HG03460 (cell line): ENCODE results near the gene PRKACA.
"Not testable (repeated sequence)": the region's sequence is repeated elsewhere in the genome, so short reads cannot be mapped to it uniquely, and the experiment has no call there.

ENCODE experiments used
- ATAC-seq: cut with Tn5 transposase; IDR thresholded peaks from one replicate; pipeline ENCODE4 v1.9.1; 2021; ENCODE audit not compliant: unreplicated experiment

The PRKACA gene

DNA sequence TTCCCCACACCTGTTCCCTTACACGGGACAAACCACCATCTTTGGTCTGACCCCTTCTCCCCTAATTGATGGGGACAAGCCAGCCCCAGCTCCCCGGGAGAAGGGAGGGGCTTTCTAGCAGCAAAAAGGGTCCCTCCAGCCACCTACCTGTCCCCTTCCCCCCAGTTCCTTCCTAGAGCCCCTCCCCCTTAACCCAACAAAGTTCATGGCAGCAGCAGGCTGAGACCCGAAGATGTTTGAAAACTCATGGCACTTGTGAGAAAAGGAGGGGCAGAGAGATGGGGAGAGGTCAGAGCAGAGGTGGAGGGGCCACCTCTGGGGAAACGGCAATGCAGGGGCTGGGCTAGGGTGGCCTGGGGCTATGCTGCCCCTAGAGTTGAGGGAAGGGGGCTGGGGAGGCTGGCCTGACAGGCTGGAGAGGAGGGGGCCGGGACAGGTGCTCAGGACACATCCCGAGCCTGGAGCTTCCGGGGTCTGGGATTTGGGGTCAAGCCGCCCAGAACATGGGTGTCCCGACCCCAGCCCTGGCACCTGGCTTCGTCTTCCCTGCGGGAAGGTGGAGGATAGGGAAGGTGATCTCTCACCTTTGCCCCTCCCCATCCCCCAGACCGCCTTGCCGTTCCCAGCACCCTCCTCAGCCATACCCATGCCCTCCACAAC lies 31.3 kb upstream of the PRKACA start:
- ATAC-seq, result no peak

DNA sequence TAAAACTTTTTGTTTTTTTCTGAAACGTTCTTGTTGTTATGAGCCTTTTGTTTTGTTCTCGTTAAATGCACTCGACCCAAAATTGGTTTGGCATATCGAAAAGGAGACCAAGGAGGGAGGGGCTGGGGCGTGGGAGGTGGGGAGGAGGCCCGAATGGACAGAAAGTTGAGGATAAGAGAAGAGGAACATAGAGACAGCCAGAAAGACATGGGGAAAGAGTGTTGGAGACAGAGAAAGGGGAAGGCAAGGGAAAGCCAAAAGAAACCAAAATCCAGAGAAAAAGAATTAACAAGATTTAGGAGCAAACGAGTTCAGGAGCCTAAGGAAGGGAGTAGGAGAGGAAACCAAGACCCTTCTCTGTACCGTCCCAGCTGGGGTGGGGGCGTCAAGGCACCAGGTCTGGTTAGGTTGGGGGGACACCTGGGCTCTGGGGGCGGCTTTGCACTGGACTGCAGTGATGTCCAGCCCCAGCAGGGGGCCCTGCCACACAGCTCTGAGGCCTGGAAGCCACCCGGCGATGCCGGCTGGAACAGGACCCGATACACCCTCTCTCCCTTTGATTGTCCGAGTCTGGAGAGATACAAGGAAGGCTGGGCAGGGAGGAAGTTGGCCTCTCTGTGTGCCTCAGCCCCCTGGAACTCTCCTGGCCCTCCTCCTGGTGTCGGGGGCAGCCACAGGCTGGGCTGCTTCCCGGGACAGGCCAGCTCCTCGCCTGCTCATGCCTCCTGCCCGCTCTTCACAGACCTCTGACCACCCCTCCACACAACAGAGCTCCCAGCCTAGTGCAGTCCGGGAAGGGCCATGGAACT lies 30.4 kb upstream of the PRKACA start:
- no peak for ATAC-seq

DNA sequence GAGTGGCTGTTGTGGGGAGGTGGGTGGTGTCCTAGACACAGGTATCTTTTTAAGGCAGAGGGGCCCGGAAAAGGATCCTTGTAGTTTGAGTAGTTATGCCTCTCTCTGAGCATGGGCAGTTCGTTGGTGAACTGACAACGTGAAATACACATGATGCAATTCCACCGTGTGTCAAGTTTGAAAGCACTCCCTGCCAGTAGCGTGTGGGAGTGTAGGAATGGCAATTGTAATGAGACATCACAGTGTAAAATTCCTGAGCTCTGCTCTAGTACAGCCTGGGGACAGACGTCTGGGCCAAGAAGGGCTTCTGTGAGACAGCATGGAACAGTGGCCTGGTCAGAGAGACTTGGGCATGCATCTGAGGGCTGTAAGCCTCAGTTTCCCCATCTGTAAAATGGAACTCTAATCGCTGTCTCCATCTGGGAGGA lies 29.2 kb upstream of the PRKACA start:
- ATAC-seq, result no peak

DNA sequence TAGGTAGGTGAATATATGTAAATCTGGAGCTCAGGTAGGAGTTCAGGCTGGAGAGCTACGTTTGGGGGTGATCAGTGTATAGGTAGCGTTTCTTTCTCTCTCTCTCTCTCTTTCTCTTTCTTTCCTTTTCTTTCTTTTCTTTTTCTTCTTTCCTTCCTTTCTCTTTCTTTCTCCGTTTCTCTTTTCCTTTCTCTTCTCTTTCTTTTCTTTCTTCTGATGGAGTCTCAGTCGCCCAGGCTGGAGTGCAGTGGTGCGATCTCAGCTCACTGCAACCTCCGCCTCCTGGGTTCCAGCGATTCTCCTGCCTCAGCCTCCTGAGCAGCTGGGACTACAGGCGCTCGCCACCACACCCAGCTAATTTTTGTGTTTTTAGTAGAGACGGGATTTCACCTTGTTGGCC lies 28.6 kb upstream of the PRKACA start:
- ATAC-seq, result not testable (repeated sequence)

DNA sequence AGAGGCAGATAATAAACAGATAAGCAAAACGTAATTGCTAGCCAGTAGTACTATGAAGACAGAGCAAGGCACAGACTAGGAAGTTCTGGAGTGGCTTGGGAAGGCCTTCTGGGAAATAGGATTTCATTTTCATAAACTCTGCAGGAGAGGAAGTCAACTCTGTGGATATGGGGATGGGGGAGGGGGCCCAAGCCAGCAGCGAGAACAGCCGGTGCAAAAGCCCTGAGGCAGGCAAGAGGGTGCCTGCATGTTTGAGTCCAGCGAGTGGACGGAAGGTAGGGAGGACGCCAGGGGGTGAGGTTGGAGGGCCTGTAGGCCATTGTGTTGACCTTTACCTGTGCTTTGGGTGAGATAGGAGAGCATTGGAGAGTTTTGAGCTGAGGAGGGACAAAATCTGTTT lies 27.8 kb upstream of the PRKACA start:
- no peak for ATAC-seq

DNA sequence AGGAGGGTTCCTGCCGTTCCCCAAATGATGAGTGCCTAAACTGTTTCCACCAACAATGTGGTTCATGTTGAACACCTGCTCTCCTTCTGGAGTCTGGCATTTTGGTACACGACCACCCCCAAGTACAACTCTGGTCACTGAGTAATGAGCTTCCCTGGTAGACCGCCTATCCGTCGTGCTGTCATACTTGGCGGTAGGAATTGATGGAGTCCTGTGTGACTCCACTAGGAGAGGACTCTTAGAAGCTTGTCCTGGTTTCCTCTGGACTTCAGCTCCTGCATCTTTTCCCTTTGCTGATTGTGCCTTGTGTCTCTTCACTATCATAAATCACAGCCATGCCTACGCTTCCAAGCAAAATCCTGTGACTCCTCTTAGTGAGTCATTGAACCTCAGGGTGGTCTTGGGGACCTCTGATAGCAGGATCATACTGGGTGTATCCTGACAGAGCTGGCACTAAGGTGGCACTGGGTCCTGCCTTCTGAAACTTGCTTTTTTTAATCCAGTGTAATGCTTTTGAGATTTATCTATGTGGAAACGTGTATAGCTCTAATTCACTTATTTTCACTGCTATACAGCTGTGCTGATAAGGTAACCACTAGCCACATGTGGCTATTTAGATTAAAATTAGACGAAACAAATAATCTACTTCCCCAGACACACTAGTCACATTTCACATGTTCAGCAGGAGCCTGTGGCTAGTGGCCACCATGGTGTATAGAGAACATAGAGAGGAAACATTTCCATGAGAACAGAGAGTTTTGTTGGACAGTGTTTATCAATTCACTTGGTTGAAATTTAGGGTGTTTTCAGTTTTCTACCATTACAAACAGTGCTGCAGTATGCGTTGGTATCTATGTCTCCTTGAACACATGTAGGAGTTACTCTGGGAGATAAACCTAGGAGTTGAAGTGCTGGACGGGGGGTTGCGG lies 25.0 kb upstream of the PRKACA start:
- ATAC-seq, result no peak

DNA sequence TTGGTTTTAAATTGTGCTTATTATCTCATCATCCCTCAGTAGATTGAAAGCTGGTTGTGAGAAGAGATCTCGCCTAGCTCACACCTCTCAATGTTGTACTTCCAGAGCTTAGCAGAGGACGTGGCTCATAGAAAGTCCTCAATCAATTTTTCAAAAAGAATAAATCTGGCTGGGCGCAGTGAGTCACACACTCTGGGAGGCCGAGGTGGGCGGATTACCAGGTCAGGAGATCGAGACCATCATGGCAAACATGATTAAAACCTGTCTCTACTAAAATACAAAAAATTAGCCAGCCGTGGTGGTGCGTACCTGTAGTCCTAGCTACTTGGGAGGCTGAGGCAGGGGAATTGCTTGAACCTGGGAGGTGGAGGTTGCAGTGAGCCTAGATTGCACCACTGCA lies 23.5 kb upstream of the PRKACA start:
- ATAC-seq, result no peak

DNA sequence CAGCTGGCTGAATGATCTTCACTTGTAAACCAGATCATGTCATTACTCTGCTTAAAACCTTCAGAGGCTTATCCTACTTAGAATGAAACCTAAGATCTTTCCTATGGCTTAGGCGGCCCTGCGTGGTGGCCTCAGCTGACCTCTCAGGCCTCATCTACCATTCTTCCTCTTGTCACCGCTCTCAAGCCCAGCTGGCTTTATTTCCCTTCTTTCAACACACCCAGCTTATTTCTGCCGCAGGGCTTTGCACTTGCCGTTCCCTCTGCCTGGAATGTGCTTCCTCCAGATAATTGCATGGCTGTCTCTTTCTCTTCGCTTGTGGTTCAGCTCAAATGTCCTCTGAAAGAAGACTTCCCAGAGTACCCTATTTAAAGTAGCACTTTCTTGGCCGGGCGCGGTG lies 22.4 kb upstream of the PRKACA start:
- ATAC-seq, result no peak

DNA sequence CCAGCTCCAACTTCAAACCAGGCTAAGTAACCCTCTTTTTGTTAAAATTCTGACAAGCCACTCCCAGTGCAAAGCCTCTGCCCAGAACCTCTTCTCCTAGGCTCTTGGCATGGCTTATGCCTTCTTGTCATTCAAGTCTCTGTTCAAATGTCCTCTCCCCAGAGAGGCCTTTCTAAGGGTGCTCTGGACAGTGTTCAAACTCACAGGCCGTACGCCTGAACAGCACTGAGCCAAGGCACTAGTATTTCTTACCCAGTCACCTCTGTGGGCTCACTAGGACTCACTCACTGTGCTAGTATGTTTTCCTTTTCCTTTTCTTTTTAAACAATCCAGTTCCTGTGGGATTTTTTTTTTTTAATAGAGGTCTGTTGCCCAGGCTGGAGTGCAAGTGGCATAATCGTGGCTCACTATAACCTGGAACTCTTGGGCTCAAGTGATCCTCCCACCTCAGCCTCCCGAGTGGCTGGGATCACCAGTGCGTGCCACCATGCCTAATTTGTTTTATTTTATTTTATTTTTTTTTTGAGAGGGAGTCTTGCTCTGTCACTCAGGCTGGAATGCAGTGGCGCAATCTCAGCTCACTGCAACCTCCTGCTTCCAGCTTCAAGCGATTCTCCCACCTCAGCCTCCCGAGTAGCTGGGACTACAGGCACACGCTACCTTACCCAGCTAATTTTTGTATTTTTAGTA lies 21.2 kb upstream of the PRKACA start:
- no peak for ATAC-seq

DNA sequence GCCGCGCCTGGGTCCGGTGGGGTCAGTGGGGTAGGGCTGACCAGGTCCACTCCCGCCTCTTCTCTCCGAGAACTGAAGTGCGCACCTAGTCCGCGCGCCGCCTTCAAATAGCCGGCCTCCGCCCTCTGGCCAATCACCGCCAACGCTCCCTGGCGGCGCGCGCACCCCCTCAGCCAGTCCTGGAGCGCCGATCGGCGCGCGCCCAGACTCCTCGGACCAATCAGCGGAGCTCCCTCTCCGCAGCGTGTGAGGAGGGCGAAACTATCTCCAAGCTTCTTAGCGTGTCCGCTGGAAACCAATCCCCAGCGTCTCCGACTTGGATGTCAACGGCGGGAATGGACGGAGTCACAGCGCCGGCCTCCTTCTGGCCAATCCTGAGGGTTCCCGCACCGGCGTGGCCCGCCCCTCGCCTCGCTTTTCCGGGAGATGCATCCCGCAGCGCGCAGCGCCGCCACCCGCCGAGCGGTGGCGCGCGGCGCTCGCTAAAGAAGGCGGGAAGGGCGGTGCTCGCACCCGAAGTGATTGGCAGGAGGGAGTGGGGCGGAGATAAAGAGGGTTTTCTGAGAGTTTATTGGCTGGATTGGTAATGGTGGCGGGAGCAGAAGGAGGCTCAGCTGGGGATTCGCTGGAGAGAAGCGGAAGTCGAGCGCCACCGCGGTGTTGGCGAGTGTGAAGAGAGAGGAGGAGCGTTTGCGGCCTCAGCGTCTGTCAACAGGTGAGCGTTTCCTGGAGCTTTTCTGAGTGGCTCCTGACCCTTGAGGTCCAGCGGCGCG lies 19.1 kb upstream of the PRKACA start, which contains the start of gene ASF1B:
TSS of gene ASF1B (minus strand) at position 81 of the 773 bp plus-strand sequence. CDS start 133 bp downstream, outside the sequence.
- peak; percentile 76 for ATAC-seq

DNA sequence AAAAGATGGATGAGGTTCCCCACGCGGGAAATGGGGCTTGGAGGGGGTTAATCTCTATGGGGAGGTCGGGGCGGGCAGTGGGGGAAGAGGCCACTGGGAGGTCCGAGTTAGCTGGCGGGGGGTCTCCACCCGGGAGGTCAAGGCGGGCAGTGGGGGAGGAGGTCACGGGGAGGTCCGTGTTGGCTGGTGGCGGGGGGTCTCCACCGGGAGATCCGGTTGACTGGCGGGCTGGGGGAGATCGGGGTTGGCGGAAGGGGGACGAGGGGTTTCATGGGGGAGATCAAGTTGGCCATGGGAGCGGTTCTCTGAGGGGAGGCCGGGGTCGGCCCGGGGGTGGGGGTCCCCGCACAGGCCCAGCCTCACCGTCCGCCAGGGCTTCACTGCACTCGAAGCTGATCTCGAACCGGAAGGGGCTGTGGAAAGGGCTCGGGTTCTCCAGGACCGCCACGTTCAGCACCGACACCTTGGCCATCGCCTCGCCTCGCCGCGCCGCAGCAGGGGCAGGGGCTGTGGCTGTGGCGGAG lies 18.5 kb upstream of the PRKACA start:
- no peak for ATAC-seq

DNA sequence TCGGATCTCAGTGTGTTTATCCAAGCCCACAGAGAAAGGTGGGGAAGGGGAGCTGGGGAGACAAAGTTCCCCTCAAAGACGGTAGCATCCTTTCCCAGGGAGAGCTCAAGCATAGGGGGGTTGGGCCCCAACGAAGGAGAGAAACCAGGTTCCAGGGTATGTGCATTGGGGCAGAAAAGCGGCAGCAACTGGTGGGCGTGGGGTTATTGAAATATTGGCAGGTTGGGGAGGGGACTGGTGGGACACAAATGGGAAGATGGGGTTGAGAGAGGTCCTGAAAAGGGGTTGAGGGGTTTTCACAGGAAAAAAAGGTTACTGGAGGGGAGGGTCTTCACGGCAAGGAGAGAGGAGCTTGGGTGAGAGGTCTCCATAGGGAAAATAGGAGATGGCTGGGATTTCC lies 17.8 kb upstream of the PRKACA start:
- no peak for ATAC-seq

DNA sequence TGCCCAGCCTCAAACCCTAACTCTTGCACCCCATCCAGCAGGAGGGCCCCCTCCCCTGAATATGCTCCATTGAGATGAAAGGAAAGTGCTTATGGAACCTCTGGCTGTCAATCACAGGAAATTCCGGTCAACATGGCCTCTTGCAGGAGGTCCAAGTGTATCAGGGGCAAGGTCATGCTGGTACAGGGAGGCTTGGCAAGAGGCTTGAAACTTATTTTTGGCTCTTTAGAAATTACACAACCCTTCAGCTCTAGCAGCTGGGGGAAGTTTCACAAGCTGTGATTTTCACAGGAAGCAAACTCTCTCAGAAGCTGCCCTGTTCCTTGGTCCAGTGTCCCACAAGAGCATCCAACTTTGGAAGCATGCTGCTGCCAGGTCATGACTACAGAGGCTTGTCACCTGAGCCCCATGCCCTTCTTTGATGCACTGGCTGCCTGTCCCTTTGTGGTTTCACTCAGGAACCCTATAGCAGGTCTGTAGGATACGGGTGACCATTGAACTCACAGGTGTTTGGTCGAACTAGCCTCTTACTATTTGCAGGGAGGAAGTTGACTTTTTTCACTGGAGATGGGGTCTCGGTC lies 10.5 kb upstream of the PRKACA start:
- ATAC-seq, result no peak

DNA sequence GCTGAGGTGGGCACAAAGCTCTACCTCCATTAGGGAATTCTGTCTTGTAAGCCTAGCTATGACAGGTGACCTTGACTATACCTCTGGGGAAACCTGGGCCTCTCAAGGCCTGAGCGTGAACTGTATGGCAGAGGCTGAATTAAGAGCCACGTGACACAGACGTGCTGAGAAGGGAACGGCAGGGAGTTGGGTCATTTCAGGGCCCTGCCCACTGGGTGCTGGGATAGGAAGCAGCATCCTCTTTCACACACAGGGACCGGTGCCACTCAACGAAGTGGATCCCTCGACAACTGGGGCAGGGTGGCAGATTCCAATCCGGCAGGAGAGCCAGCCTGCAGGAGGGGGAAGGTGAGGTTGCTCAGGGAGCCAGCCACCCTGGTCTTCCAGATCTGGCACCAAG lies 9.6 kb upstream of the PRKACA start:
- ATAC-seq, result no peak

DNA sequence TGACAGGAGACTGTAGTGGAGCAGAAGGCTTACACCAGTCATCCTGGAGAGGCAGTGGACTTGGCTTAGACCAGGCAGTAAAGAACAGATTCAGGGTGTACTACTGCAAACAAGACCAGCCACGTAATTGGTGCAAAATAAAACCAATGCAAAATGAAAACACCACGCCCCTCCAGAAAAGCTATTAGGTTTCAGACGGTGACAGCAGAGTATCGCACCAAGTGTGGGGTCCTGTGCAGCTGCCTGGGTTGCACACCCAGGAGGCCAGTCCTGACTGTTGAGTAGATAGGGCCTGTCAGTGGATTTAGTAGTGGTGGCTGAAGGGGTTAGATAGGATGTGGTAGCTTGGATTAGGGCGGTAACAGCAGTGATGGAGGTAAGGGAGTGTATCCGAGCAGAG lies 5.4 kb upstream of the PRKACA start:
- no peak for ATAC-seq

DNA sequence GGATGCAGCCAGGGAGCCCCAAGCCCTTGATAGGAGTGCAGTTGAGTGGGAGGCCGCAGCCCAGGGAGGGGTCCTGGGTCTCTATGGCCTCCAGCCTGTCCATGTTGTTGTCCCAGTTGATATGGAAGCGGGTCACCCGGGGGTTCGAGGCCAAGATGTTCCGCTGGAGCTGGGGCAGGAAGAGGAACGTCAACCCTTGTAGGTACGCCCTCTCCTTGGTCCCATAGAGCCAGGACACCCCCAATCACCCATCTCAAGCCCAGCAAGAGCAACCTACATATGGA lies 2.9 kb upstream of the PRKACA start:
- no peak for ATAC-seq

DNA sequence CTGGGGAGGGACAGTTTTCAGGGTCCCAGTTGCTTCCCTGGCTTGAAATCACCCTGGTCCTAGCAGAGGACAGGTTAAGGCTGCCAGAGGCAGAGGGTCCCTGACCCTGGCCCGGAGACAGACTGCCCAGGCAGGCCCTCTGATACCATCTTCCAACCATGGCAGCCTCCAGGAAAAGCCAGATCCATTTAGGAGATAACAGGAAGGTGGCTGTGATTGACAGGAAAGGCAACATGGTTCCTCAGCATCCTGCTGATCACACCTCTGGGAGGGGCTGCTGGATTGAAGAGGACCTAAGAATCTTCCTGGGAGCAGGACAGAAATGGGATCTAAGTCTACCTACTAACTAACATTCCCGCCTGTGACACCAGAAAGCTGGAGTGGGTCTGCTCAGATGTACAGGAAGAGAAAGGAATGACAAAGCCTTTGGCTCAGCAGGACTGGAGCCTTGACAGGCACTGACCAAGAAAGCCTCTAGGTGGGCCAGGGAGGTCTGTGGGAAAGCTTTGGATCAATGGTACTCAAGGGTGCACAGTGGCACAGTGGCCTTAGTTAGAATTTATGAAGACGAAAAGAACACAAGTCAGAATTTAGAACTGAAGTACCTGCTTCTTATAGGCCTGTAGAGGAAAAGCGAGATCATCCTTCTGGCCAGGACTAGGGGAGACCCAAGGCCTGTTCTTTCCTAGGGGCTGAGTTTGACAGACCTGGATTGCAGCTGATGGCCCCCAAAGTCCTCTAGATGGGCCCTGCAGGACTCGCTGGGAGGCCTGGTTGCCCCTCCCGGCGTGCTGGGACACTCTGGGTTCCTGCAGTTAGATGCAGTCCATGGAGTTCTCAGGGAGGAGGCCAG lies 2.3 kb upstream of the PRKACA start:
- ATAC-seq, result no peak

DNA sequence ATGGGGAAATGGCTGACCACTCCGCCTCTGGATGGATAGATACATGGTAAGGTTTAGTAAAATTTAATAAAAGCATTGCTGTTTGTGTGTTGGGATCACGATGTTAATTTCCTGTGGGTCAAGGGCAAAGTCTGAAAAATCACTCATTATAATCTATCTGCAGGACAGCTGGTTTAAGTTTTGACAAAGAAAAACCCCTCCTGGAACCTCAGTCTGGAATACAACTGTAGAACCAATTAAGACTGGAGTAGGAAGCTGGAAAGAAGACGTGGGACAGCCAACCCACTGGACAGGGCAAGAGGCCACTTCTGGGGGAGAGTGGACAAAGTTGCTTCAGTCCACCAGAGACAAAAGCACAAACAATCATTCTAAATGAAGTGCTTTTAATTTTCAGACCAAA lies 1.6 kb upstream of the PRKACA start:
- no peak for ATAC-seq
